ENCODE data around the gene CAMSAP2.

Gene CAMSAP2

DNA sequence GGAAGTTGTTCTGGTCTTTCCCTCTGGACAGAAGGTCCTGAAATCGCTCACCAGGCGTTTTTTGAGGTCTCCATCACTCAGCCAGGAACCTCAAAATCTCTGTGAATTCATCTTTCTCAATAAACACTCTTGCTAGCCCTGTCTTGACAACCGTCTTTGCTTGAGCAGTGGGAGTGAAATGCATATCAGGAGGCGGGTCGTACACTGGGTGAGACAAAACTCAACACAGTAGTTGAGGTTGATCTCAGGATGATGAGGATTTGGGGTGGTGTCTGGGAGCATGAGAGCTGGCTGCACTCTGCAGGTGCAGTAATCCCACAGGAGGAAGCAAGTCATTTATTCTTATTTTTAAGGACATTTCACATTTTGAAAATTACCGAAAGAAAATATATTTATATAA lies 136.0 kb downstream of the CAMSAP2 start:
- TF ChIP-seq EZH2phosphoT487 (conservative IDR thresholded peaks at IDR 0.05; ENCODE audit: low read length), result no peak
- no peak for TF ChIP-seq CTCF (IDR thresholded peaks at IDR 0.05; ENCODE audit: insufficient read depth, low read length, poor library complexity, severe bottlenecking)
- H3K9ac ChIP-seq (ENCODE audit: low read length), result no peak overlapping the region
- H3K36me3 ChIP-seq (ENCODE audit: low read length), result no peaks in the 10 kb centered on the region
- no peak overlapping the region for H3K27ac ChIP-seq (ENCODE audit: low read depth, low read length)
- no peaks in the 10 kb centered on the region for H3K9me3 ChIP-seq (ENCODE audit: insufficient read depth, low read length)
- no peaks in the 10 kb centered on the region for H3K9me2 ChIP-seq (replicated peaks; ENCODE audit: insufficient read depth, low read length)
- no peaks in the 10 kb centered on the region for H3F3A ChIP-seq (ENCODE audit: insufficient read depth)
- no peak overlapping the region for H3K4me3 ChIP-seq (ENCODE audit: insufficient read depth, low read length, poor library complexity, severe bottlenecking)
- no peak overlapping the region for H2AFZ ChIP-seq (ENCODE audit: low read depth, low read length, severe bottlenecking)
- H3K4me2 ChIP-seq (ENCODE audit: low read depth, low read length, poor library complexity, severe bottlenecking), result no peak overlapping the region
- no peaks in the 10 kb centered on the region for H3K27me3 ChIP-seq (ENCODE audit: low read length)
- no peaks in the 10 kb centered on the region for H4K20me1 ChIP-seq (ENCODE audit: low read depth, low read length)
- no peaks in the 10 kb centered on the region for H3K79me2 ChIP-seq (ENCODE audit: insufficient read depth, low read length)

- no peaks in the 10 kb centered on the region for H3K9me2 ChIP-seq (replicated peaks; ENCODE audit: insufficient read depth, low read length)
- no peaks in the 10 kb centered on the region for H3F3A ChIP-seq (ENCODE audit: insufficient read depth)
- no peak overlapping the region for H3K9ac ChIP-seq (ENCODE audit: low read length)
Observed at GRCh38 chr1:200875416-200875815, 136.7 kb downstream of the CAMSAP2 start.

DNA sequence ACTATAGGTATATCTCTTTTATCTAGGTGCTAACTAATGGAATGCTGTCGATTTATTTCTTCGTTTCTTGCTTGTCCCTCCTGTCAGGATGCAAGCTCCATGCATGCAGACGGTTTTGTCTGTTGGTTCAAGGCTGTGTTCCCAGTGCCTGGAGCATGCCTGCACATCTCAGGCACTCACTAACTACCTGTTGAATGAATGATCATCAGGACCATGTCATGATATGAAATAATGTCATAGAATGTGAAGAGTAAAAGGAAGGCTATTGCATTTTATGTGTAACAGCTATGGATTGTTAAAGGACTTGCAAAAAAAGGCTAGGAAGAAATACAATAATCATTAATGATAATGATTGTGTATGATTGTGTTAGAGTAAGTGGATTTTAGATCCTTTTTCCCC lies 138.3 kb downstream of the CAMSAP2 start:
- Histone ChIP-seq H3K4me3 (ENCODE audit: insufficient read depth, low read length, poor library complexity, severe bottlenecking) (no peak overlapping the region), H3K27ac (ENCODE audit: low read depth, low read length) (no peak overlapping the region), H4K20me1 (ENCODE audit: low read depth, low read length) (no peaks in the 10 kb centered on the region), H3K9me3 (ENCODE audit: insufficient read depth, low read length) (no peaks in the 10 kb centered on the region), H3F3A (ENCODE audit: insufficient read depth) (no peaks in the 10 kb centered on the region), H3K4me2 (ENCODE audit: low read depth, low read length, poor library complexity, severe bottlenecking) (no peak overlapping the region), H3K79me2 (ENCODE audit: insufficient read depth, low read length) (no peaks in the 10 kb centered on the region), H3K27me3 (ENCODE audit: low read length) (no peaks in the 10 kb centered on the region), H3K9ac (ENCODE audit: low read length) (no peak overlapping the region), H2AFZ (ENCODE audit: low read depth, low read length, severe bottlenecking) (no peak overlapping the region), H3K36me3 (ENCODE audit: low read length) (no peaks in the 10 kb centered on the region), H3K9me2 (replicated peaks; ENCODE audit: insufficient read depth, low read length) (no peaks in the 10 kb centered on the region)
- TF ChIP-seq CTCF (IDR thresholded peaks at IDR 0.05; ENCODE audit: insufficient read depth, low read length, poor library complexity, severe bottlenecking), result no peak
- no peak for TF ChIP-seq EZH2phosphoT487 (conservative IDR thresholded peaks at IDR 0.05; ENCODE audit: low read length)

More at GRCh38 chr1:200875416-200875815, 136.7 kb downstream of the CAMSAP2 start:
- Histone ChIP-seq H3K27me3 (ENCODE audit: low read length) (no peaks in the 10 kb centered on the region), H4K20me1 (ENCODE audit: low read depth, low read length) (no peaks in the 10 kb centered on the region), H2AFZ (ENCODE audit: low read depth, low read length, severe bottlenecking) (no peak overlapping the region), H3K27ac (ENCODE audit: low read depth, low read length) (no peak overlapping the region), H3K9me3 (ENCODE audit: insufficient read depth, low read length) (no peaks in the 10 kb centered on the region), H3K36me3 (ENCODE audit: low read length) (no peaks in the 10 kb centered on the region), H3K79me2 (ENCODE audit: insufficient read depth, low read length) (no peaks in the 10 kb centered on the region), H3K4me3 (ENCODE audit: insufficient read depth, low read length, poor library complexity, severe bottlenecking) (no peak overlapping the region), H3K4me2 (ENCODE audit: low read depth, low read length, poor library complexity, severe bottlenecking) (no peak overlapping the region)
- TF ChIP-seq EZH2phosphoT487 (conservative IDR thresholded peaks at IDR 0.05; ENCODE audit: low read length), result no peak
- TF ChIP-seq CTCF (IDR thresholded peaks at IDR 0.05; ENCODE audit: insufficient read depth, low read length, poor library complexity, severe bottlenecking), result no peak

Data from SU-DHL-6 (cell line).